ENCODE measurements around the gene CAMTA1.

The CAMTA1 gene

GRCh38 chr1:7538033-7538432 lies 752.8 kb downstream of the CAMTA1 start:
- DNase-seq (ENCODE audit: low read depth) = no peak
- TF ChIP-seq CTCF (conservative IDR thresholded peaks at IDR 0.05; ENCODE audit: low read length) = no peak
- H3K4me3 ChIP-seq (ENCODE audit: low read length) = no peak overlapping the region

- peak; percentile 4; the same call in 1 of the 2 replicates for TF ChIP-seq CTCF (conservative IDR thresholded peaks at IDR 0.05; ENCODE audit: low read length)
- no peak for DNase-seq (ENCODE audit: low read depth)
- no peak overlapping the region for H3K4me3 ChIP-seq (ENCODE audit: low read length)
These were observed 753.9 kb downstream of the CAMTA1 start for GRCh38 chr1:7538849-7539768.

- TF ChIP-seq CTCF (conservative IDR thresholded peaks at IDR 0.05; ENCODE audit: low read length) = peak; percentile 35
- no peak overlapping the region for H3K4me3 ChIP-seq (ENCODE audit: low read length)
- DNase-seq (ENCODE audit: low read depth) = no peak
These were observed 754.5 kb downstream of the CAMTA1 start for GRCh38 chr1:7539769-7540175.

- DNase-seq (ENCODE audit: low read depth) = no peak
- H3K4me3 ChIP-seq (ENCODE audit: low read length) = no peak overlapping the region
- no peak for TF ChIP-seq CTCF (conservative IDR thresholded peaks at IDR 0.05; ENCODE audit: low read length)
These were observed 755.6 kb downstream of the CAMTA1 start for GRCh38 chr1:7540816-7541215.

GRCh38 chr1:7541629-7542028 lies 756.4 kb downstream of the CAMTA1 start:
- DNase-seq (ENCODE audit: low read depth) = no peak
- no peak overlapping the region for H3K4me3 ChIP-seq (ENCODE audit: low read length)
- no peak for TF ChIP-seq CTCF (conservative IDR thresholded peaks at IDR 0.05; ENCODE audit: low read length)

GRCh38 chr1:7543718-7544090 lies 758.5 kb downstream of the CAMTA1 start:
- no peak for DNase-seq (ENCODE audit: low read depth)
- H3K4me3 ChIP-seq (ENCODE audit: low read length) = no peak overlapping the region
- no peak for TF ChIP-seq CTCF (conservative IDR thresholded peaks at IDR 0.05; ENCODE audit: low read length)
